ENCODE data around the gene ATPAF1.

GRCh38 chr1:46635205-46635604 lies 33.0 kb downstream of the ATPAF1 start:
- TF ChIP-seq MAZ (IDR thresholded peaks at IDR 0.05; ENCODE audit: borderline replicate concordance, low read depth, low read length): no peak
- TF ChIP-seq, protein P1, sequence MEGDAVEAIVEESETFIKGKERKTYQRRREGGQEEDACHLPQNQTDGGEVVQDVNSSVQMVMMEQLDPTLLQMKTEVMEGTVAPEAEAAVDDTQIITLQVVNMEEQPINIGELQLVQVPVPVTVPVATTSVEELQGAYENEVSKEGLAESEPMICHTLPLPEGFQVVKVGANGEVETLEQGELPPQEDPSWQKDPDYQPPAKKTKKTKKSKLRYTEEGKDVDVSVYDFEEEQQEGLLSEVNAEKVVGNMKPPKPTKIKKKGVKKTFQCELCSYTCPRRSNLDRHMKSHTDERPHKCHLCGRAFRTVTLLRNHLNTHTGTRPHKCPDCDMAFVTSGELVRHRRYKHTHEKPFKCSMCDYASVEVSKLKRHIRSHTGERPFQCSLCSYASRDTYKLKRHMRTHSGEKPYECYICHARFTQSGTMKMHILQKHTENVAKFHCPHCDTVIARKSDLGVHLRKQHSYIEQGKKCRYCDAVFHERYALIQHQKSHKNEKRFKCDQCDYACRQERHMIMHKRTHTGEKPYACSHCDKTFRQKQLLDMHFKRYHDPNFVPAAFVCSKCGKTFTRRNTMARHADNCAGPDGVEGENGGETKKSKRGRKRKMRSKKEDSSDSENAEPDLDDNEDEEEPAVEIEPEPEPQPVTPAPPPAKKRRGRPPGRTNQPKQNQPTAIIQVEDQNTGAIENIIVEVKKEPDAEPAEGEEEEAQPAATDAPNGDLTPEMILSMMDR (IDR thresholded peaks at IDR 0.05): no peak
- no peak for TF ChIP-seq EHMT2 (IDR thresholded peaks at IDR 0.05; ENCODE audit: low read depth)
- no peak for TF ChIP-seq CEBPB (IDR thresholded peaks at IDR 0.05)
- TF ChIP-seq, protein P2, sequence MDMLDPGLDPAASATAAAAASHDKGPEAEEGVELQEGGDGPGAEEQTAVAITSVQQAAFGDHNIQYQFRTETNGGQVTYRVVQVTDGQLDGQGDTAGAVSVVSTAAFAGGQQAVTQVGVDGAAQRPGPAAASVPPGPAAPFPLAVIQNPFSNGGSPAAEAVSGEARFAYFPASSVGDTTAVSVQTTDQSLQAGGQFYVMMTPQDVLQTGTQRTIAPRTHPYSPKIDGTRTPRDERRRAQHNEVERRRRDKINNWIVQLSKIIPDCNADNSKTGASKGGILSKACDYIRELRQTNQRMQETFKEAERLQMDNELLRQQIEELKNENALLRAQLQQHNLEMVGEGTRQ (IDR thresholded peaks at IDR 0.05): no peak
- TF ChIP-seq MAX (IDR thresholded peaks at IDR 0.05): no peak
- TF ChIP-seq EP300 (IDR thresholded peaks at IDR 0.05): no peak
- TF ChIP-seq CHD4 (IDR thresholded peaks at IDR 0.05; ENCODE audit: borderline replicate concordance): no peak
- no peak for TF ChIP-seq RFX5 (IDR thresholded peaks at IDR 0.05)
- no peak for TF ChIP-seq CHD2 (IDR thresholded peaks at IDR 0.05; ENCODE audit: low read length, partially characterized antibody)
- no peak for TF ChIP-seq POLR2A (IDR thresholded peaks at IDR 0.05; ENCODE audit: low read length)
- no peak for TF ChIP-seq GATA3 (IDR thresholded peaks at IDR 0.05; ENCODE audit: borderline replicate concordance)
